Osteocyte (in vitro differentiated cells): ENCODE results near the gene LILRB4. TPM values are rescaled to one million over a fixed set of nuclear protein-coding genes. Genes with fewer than 3 reads are reported as not detected.
"Not testable (repeated sequence)": the region's sequence is repeated elsewhere in the genome, so short reads cannot be mapped to it uniquely, and the experiment has no call there.

Experiments
- DNase-seq: peaks from one replicate; pipeline ENCODE4 v3.0.0; 2021; ENCODE audit warnings: mixed read lengths; ENCODE audit not compliant: unreplicated experiment; ENCODE audit errors: extremely low spot score
- H3K27ac Mint-ChIP-seq: one replicate; pipeline ENCODE4 v1.8.0; 2021; ENCODE audit warnings: mild to moderate bottlenecking, mixed read lengths; ENCODE audit not compliant: unreplicated experiment
- H3K27me3 Mint-ChIP-seq: one replicate; pipeline ENCODE4 v1.8.0; 2021; ENCODE audit warnings: mixed read lengths; ENCODE audit not compliant: unreplicated experiment
- H3K36me3 Mint-ChIP-seq: one replicate; pipeline ENCODE4 v1.8.0; 2021; ENCODE audit warnings: mixed read lengths; ENCODE audit not compliant: unreplicated experiment
- H3K4me1 Mint-ChIP-seq: one replicate; pipeline ENCODE4 v1.8.0; 2021; ENCODE audit warnings: mixed read lengths; ENCODE audit not compliant: unreplicated experiment
- H3K4me3 Mint-ChIP-seq: one replicate; pipeline ENCODE4 v1.8.0; 2021; ENCODE audit warnings: mild to moderate bottlenecking, moderate library complexity, mixed read lengths; ENCODE audit not compliant: unreplicated experiment
- H3K9me3 Mint-ChIP-seq: one replicate; pipeline ENCODE4 v1.8.0; 2021; ENCODE audit warnings: mixed read lengths; ENCODE audit not compliant: unreplicated experiment
- CTCF ChIP-seq: fragments of 200-600 bp; sonication (generic); IDR thresholded peaks from 2 replicates; pipeline ENCODE4 v1.5.0; 2021; ENCODE audit warnings: antibody characterized with exemption, mild to moderate bottlenecking, moderate library complexity
- total RNA-seq: library from RNA; stranded (reverse); gene quantifications from 2 replicates; pipeline ENCODE4 v1.2.1, GENCODE V29; 2021

Gene LILRB4
- total RNA-seq, 1 donor from 2014 or later, result not detected

- no peak for TF ChIP-seq CTCF
- Mint-ChIP-seq H3K36me3 (no peaks in the 10 kb centered on the region), H3K4me1 (no peaks in the 10 kb centered on the region), H3K27me3 (no peaks in the 10 kb centered on the region), H3K27ac (no peak overlapping the region), H3K9me3 (peaks cover 5% of the 10 kb centered on the region), H3K4me3 (no peak overlapping the region)
- DNase-seq, result no peak
Observed at GRCh38 chr19:54677217-54677616, 14.4 kb downstream of the LILRB4 start.

GRCh38 chr19:54681596-54681995 is 18.8 kb downstream of the LILRB4 start:
- H3K4me3 Mint-ChIP-seq, H3K27ac Mint-ChIP-seq, DNase-seq, H3K4me1 Mint-ChIP-seq, H3K27me3 Mint-ChIP-seq, H3K36me3 Mint-ChIP-seq: not testable (repeated sequence)
- peaks cover 15% of the 10 kb centered on the region for H3K9me3 Mint-ChIP-seq

- Mint-ChIP-seq H3K9me3 (peaks cover 22% of the 10 kb centered on the region), H3K27ac (no peak overlapping the region), H3K27me3 (no peaks in the 10 kb centered on the region), H3K36me3 (no peaks in the 10 kb centered on the region), H3K4me3 (no peak overlapping the region), H3K4me1 (no peaks in the 10 kb centered on the region)
- DNase-seq, result no peak
- TF ChIP-seq CTCF, result no peak
Observed at GRCh38 chr19:54682306-54682856, 19.6 kb downstream of the LILRB4 start.

- H3K4me1 Mint-ChIP-seq, result no peaks in the 10 kb centered on the region
- H3K9me3 Mint-ChIP-seq, result peaks cover 30% of the 10 kb centered on the region
- no peak overlapping the region for H3K4me3 Mint-ChIP-seq
- no peak overlapping the region for H3K27ac Mint-ChIP-seq
- no peaks in the 10 kb centered on the region for H3K27me3 Mint-ChIP-seq
- no peak for TF ChIP-seq CTCF
- DNase-seq, result no peak
- H3K36me3 Mint-ChIP-seq, result no peaks in the 10 kb centered on the region
Observed at GRCh38 chr19:54684527-54684926, 21.7 kb downstream of the LILRB4 start.

- H3K4me1 Mint-ChIP-seq, result no peaks in the 10 kb centered on the region
- no peak for TF ChIP-seq CTCF
Observed at GRCh38 chr19:54691582-54692297, 29.0 kb downstream of the LILRB4 start.

More at GRCh38 chr19:54691582-54692297, 29.0 kb downstream of the LILRB4 start:
- H3K9me3 Mint-ChIP-seq, result peaks cover 38% of the 10 kb centered on the region
- H3K27ac Mint-ChIP-seq, result no peak overlapping the region
- H3K4me3 Mint-ChIP-seq, result no peak overlapping the region
- no peaks in the 10 kb centered on the region for H3K27me3 Mint-ChIP-seq
- no peaks in the 10 kb centered on the region for H3K36me3 Mint-ChIP-seq
- no peak for DNase-seq
